ENCODE measurements around the gene FKBP8. TPM values are rescaled to one million over a fixed set of nuclear protein-coding genes. Genes with fewer than 3 reads are reported as not detected.

FKBP8 gene
- total and polyA plus RNA-seq, 2 experiments from 2014 or later, result 183 to 247 TPM

DNA sequence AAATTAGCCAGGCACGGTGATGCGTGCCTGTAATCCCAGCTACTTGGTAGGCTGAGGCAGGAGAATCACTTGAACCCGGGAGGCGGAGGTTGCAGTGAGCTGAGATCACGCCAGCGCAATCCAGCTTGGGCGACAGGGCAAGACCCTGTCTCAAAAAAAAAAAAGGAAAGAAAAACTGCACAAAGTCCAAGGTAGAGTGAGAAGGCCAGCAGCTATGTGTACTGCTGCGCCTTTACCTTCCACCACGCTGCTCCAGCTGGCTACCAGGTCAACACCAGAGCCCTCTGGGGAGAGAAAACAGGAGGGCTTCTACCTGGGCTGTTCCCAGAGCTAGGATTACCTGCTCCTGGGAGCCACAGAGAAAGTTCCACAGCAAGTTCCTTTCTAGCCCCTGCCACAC, 24.7 kb downstream of the FKBP8 start:
- Histone ChIP-seq H3K27me3 (no peaks in the 10 kb centered on the region), H3K79me2 (peaks cover 67% of the 10 kb centered on the region), H3K4me1 (ENCODE audit: insufficient read depth) (peaks cover 46% of the 10 kb centered on the region), H3K27ac (peak overlapping the region; percentile 97), H3K4me2 (peak overlapping the region; percentile 82), H3K9me2 (replicated peaks; ENCODE audit: insufficient read depth) (no peaks in the 10 kb centered on the region), H3K36me3 (replicated peaks; ENCODE audit: insufficient read depth, low read depth) (no peaks in the 10 kb centered on the region), H3K9me3 (ENCODE audit: low read depth) (no peaks in the 10 kb centered on the region), H3K4me3 (no peak overlapping the region), H2AFZ (no peak overlapping the region), H4K20me1 (ENCODE audit: insufficient read depth, poor library complexity, severe bottlenecking) (peaks cover 40% of the 10 kb centered on the region)
- WGBS (ENCODE audit: low lambda C conversion rate, missing lambda C conversion rate), result 89% methylated on average over 9 of the region's 9 CpGs
- DNase-seq (ENCODE audit: low spot score), result no peak
- TF ChIP-seq, protein P1, sequence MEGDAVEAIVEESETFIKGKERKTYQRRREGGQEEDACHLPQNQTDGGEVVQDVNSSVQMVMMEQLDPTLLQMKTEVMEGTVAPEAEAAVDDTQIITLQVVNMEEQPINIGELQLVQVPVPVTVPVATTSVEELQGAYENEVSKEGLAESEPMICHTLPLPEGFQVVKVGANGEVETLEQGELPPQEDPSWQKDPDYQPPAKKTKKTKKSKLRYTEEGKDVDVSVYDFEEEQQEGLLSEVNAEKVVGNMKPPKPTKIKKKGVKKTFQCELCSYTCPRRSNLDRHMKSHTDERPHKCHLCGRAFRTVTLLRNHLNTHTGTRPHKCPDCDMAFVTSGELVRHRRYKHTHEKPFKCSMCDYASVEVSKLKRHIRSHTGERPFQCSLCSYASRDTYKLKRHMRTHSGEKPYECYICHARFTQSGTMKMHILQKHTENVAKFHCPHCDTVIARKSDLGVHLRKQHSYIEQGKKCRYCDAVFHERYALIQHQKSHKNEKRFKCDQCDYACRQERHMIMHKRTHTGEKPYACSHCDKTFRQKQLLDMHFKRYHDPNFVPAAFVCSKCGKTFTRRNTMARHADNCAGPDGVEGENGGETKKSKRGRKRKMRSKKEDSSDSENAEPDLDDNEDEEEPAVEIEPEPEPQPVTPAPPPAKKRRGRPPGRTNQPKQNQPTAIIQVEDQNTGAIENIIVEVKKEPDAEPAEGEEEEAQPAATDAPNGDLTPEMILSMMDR (IDR thresholded peaks at IDR 0.05; ENCODE audit: poor library complexity), result no peak
- TF ChIP-seq EZH2 (IDR thresholded peaks at IDR 0.05; ENCODE audit: borderline replicate concordance) (no peak), EZH2phosphoT487 (IDR thresholded peaks at IDR 0.05; ENCODE audit: low read depth, severe bottlenecking, unreplicated experiment) (no peak)

DNA sequence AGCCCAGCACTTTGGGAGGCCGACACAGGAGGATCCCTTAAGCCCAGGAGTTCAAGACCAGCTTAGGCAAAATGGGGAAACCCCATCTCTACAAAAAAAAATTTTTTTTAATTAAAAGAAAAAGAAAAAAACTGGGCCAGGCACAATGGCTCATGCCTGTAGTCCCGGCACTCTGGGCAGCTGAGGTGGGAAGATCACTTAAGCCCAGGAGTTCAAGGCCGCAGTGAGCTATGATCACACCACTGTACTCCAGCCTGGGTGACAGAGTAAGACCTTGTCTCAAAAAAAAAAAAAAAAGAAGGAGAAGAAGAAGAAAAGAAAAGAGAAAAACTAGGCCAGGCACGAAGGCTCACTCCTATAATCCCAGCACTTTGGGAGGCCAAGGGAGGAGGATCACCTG, 25.8 kb downstream of the FKBP8 start:
- Histone ChIP-seq H3K4me2 (no peak overlapping the region), H4K20me1 (ENCODE audit: insufficient read depth, poor library complexity, severe bottlenecking) (peaks cover 48% of the 10 kb centered on the region), H3K36me3 (replicated peaks; ENCODE audit: insufficient read depth, low read depth) (no peaks in the 10 kb centered on the region), H3K4me1 (ENCODE audit: insufficient read depth) (peaks cover 50% of the 10 kb centered on the region), H3K9me3 (ENCODE audit: low read depth) (no peaks in the 10 kb centered on the region), H3K27me3 (no peaks in the 10 kb centered on the region), H3K79me2 (peaks cover 77% of the 10 kb centered on the region), H2AFZ (no peak overlapping the region), H3K27ac (no peak overlapping the region), H3K4me3 (no peak overlapping the region), H3K9me2 (replicated peaks; ENCODE audit: insufficient read depth) (no peaks in the 10 kb centered on the region)
- no peak for DNase-seq (ENCODE audit: low spot score)
- 95% methylated on average over 4 of the region's 4 CpGs for WGBS (ENCODE audit: low lambda C conversion rate, missing lambda C conversion rate)
- TF ChIP-seq, protein P1 (IDR thresholded peaks at IDR 0.05; ENCODE audit: poor library complexity), result no peak
- no peak for TF ChIP-seq EZH2 (IDR thresholded peaks at IDR 0.05; ENCODE audit: borderline replicate concordance)
- no peak for TF ChIP-seq EZH2phosphoT487 (IDR thresholded peaks at IDR 0.05; ENCODE audit: low read depth, severe bottlenecking, unreplicated experiment)

DNA sequence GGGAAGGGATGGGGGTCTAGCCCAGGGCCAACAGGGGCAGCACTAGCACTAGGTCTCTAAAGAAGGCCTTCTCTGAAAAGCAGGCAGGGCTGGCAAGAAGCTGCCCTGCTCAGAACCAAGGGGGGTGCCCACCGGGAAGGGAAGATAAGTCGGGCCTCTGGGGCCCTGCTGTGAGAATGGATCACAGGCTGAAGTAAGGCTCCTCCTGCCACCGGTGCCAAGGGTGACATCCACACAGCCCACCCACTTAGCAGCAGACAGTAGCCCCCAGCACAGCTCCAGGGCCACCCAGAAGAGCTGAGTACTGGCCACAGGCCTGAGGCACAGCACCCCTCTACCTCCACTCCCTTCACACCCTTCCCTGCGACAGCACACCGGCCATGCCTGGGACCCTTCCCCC, 27.4 kb downstream of the FKBP8 start:
- Histone ChIP-seq H3K4me1 (ENCODE audit: insufficient read depth) (peaks cover 50% of the 10 kb centered on the region), H3K9me2 (replicated peaks; ENCODE audit: insufficient read depth) (no peaks in the 10 kb centered on the region), H3K4me3 (no peak overlapping the region), H3K27me3 (no peaks in the 10 kb centered on the region), H3K4me2 (peak overlapping the region; percentile 66), H2AFZ (no peak overlapping the region), H3K27ac (peak overlapping the region; percentile 97), H3K79me2 (peaks cover 86% of the 10 kb centered on the region), H3K9me3 (ENCODE audit: low read depth) (no peaks in the 10 kb centered on the region), H4K20me1 (ENCODE audit: insufficient read depth, poor library complexity, severe bottlenecking) (peaks cover 59% of the 10 kb centered on the region), H3K36me3 (replicated peaks; ENCODE audit: insufficient read depth, low read depth) (no peaks in the 10 kb centered on the region)
- WGBS (ENCODE audit: low lambda C conversion rate, missing lambda C conversion rate), result 84% methylated on average over 5 of the region's 5 CpGs
- no peak for DNase-seq (ENCODE audit: low spot score)
- TF ChIP-seq, protein P1 (IDR thresholded peaks at IDR 0.05; ENCODE audit: poor library complexity), result no peak
- TF ChIP-seq EZH2 (IDR thresholded peaks at IDR 0.05; ENCODE audit: borderline replicate concordance), result no peak
- TF ChIP-seq EZH2phosphoT487 (IDR thresholded peaks at IDR 0.05; ENCODE audit: low read depth, severe bottlenecking, unreplicated experiment), result no peak
